ENCODE measurements around the gene PRPF18.

Gene PRPF18

DNA sequence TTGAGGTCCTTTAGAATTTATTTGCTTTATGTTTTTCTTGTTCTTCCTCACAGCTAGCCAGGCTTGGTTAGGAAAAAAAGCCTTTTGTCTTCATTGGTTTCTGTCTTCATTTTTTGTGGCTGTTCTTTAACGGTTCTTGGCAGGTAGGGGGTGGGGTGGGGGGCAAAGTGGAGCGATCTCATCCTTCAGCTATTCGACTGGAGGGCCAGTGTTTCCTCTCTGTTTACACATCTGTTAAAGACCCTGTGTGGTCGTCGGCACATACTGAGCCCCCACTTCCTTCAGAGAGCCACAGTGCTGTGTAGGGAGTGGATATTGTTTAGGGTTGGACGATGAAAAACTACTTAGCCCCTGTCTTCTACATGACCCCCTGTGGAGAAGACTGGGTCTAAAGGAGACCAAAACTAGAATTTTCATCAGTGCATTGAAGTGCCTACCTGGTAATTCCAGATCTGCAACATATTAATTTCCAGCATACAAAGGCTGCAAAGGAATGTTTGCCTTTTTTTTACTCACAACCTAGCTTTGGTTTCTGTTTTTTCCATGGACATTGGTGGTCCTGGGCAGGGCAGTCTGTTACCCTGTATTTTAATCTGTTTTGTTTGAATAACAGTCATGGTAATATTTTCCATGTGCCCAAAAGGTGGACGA is 29.0 kb downstream of the PRPF18 start:
- TF ChIP-seq, protein P1, sequence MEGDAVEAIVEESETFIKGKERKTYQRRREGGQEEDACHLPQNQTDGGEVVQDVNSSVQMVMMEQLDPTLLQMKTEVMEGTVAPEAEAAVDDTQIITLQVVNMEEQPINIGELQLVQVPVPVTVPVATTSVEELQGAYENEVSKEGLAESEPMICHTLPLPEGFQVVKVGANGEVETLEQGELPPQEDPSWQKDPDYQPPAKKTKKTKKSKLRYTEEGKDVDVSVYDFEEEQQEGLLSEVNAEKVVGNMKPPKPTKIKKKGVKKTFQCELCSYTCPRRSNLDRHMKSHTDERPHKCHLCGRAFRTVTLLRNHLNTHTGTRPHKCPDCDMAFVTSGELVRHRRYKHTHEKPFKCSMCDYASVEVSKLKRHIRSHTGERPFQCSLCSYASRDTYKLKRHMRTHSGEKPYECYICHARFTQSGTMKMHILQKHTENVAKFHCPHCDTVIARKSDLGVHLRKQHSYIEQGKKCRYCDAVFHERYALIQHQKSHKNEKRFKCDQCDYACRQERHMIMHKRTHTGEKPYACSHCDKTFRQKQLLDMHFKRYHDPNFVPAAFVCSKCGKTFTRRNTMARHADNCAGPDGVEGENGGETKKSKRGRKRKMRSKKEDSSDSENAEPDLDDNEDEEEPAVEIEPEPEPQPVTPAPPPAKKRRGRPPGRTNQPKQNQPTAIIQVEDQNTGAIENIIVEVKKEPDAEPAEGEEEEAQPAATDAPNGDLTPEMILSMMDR (conservative IDR thresholded peaks at IDR 0.05; ENCODE audit: low read depth, low read length) = no peak
- no peak overlapping the region for H3K4me3 ChIP-seq (ENCODE audit: low read depth, low read length)
- no peak for DNase-seq (ENCODE audit: low read depth)

DNA sequence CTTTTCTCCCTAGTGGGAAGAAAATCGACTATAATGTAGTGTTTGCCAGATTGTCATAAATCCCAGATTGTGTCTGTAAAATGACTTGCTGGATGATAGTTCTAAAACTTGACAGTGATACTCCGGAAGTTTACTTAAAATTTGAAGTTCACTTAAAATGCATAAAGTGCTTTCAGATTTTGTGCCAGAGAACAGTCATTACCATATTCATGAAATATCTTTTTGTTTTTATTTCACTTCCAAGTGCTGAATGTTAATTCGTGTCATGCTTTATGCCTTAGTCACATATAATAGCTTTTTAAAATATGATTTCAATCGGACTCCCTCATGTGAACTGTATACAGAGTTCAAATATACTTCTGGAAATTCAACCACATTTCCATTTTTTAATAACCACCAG is 30.4 kb downstream of the PRPF18 start:
- DNase-seq (ENCODE audit: low read depth) = no peak
- H3K4me3 ChIP-seq (ENCODE audit: low read depth, low read length) = no peak overlapping the region
- TF ChIP-seq, protein P1 (conservative IDR thresholded peaks at IDR 0.05; ENCODE audit: low read depth, low read length) = no peak

DNA sequence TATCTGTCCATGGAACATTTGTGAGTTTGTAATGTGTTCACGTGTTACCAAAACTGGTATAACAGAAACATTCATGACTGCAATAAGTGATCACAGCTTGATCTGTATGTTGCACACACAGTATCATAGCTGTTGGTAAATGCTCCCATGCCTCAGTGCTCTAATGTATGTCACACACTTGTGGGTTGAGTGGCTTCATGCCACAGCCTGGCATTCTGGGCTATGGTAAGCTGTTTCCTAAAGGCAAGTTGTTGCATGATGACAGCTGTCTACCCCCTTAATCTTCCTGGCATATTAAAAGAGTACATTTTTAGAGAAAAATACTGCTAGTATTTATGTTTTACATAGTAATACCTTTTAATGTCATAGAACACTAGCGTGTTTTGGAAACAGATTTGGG is 35.2 kb downstream of the PRPF18 start:
- TF ChIP-seq, protein P1 (conservative IDR thresholded peaks at IDR 0.05; ENCODE audit: low read depth, low read length) = no peak
- no peak overlapping the region for H3K4me3 ChIP-seq (ENCODE audit: low read depth, low read length)
- no peak for DNase-seq (ENCODE audit: low read depth)

DNA sequence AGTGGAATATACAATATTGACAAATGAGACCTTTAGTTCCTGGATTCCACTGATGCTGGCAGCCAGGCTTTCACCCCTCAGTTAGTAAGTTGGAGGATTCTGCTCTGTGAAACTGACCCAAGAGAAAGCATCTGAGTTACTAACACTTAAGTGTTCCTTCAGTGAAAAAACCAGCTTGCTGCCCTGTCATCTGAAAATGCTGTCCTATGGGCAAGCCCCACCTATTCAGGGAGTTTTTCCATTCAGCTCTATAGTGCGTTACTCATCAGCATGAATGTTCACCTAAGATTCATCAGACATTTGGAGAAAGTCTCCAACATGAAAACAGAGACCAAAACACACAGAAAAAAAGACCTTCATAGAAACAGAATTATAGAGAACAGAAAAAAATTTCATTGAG is 37.9 kb downstream of the PRPF18 start:
- no peak for DNase-seq (ENCODE audit: low read depth)
- TF ChIP-seq, protein P1 (conservative IDR thresholded peaks at IDR 0.05; ENCODE audit: low read depth, low read length) = no peak
- H3K4me3 ChIP-seq (ENCODE audit: low read depth, low read length) = no peak overlapping the region

DNA sequence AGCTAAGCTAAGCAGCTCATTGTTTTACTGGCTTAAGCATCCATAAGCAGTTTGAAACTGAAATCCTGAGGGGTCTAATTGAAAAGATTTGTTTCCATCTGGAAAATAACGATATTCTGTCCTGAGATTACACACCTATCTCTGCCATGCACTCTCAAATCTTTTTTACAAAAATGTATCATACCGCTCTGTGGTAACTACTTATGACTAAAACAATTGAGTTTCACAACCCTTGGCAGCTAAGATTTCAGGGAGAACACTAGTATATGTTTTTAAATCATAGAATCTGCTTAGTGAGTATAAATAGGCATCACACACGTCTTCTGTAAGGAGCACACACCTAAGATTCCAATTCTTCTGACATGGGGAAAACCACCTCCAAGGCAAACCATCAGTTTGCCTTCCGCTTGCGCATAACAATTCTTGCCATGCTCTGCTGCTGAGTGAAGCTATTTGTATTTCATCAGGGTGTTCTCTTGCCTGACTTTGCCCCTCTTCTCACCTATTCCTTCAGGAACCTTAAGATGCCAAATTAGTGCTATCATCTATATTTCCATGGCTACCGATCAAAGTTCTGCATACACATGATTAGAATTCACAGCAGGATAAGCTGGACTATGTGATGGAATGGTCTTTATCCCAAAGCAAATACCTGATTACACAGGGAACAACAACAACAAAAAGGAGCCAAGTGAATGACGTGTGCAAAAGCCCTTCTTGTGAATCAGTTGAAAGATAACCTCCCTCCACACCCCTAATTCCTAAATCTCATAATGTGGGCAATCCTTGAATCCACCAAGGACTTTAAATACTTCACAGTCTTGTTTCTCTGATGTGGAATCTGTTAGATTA is 40.9 kb downstream of the PRPF18 start:
- no peak overlapping the region for H3K4me3 ChIP-seq (ENCODE audit: low read depth, low read length)
- TF ChIP-seq, protein P1 (conservative IDR thresholded peaks at IDR 0.05; ENCODE audit: low read depth, low read length) = no peak
- DNase-seq (ENCODE audit: low read depth) = peak; percentile 27

DNA sequence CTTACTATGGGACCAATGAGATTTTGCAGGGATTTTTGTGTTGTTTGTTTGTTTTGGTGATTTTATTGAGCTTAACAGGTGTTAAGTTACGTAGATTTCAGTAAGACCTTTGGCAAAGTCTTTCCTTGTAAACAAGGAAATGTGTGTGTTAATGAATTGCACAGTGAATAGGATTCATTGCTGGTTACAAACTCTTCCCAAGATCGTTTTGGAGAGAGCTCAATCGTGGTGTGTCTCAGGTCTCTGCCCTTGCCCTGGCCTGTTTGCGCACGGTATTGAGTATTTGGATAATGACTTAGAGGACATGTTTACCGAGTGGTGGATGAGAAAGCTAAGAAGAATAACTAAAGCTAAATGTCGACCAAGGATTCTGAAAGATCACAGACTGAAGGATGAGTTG is 41.9 kb downstream of the PRPF18 start:
- TF ChIP-seq, protein P1 (conservative IDR thresholded peaks at IDR 0.05; ENCODE audit: low read depth, low read length) = no peak
- H3K4me3 ChIP-seq (ENCODE audit: low read depth, low read length) = no peak overlapping the region
- DNase-seq (ENCODE audit: low read depth) = no peak
